Mammary epithelial cell (primary cell): Measurements from ENCODE around the gene GPR15.

Experiments
- EZH2 ChIP-seq: IDR thresholded peaks from 2 replicates; pipeline ENCODE4 v1.6.1; 2012; ENCODE audit warnings: low read length, inconsistent platforms, borderline replicate concordance
- TF ChIP-seq, protein P1 (sequence below), 2 donors: IDR thresholded peaks in 1 of 2; conservative IDR thresholded peaks in 1 of 2; 2 replicates each; pipeline ENCODE4 v1.5.1; 2011 to 2012; ENCODE audit warnings: inconsistent platforms in 2 of 2, low read length in 2 of 2, mild to moderate bottlenecking in 2 of 2, control low read depth in 1 of 2, low read depth in 1 of 2; ENCODE audit not compliant: insufficient read depth in 1 of 2; ENCODE audit errors: extremely low read depth in 1 of 2

- no peak for TF ChIP-seq EZH2
- TF ChIP-seq, protein P1, sequence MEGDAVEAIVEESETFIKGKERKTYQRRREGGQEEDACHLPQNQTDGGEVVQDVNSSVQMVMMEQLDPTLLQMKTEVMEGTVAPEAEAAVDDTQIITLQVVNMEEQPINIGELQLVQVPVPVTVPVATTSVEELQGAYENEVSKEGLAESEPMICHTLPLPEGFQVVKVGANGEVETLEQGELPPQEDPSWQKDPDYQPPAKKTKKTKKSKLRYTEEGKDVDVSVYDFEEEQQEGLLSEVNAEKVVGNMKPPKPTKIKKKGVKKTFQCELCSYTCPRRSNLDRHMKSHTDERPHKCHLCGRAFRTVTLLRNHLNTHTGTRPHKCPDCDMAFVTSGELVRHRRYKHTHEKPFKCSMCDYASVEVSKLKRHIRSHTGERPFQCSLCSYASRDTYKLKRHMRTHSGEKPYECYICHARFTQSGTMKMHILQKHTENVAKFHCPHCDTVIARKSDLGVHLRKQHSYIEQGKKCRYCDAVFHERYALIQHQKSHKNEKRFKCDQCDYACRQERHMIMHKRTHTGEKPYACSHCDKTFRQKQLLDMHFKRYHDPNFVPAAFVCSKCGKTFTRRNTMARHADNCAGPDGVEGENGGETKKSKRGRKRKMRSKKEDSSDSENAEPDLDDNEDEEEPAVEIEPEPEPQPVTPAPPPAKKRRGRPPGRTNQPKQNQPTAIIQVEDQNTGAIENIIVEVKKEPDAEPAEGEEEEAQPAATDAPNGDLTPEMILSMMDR (conservative IDR thresholded peaks at IDR 0.05 in 1 of 2, IDR thresholded peaks at IDR 0.05 in 1 of 2; ENCODE audit: extremely low read depth in 1 of 2, insufficient read depth in 1 of 2, low read depth in 1 of 2, low read length in 2 of 2) = no peak
These were observed 36.0 kb downstream of the GPR15 start for GRCh38 chr3:98567666-98568270.
